Retinal pigment epithelial cell (primary cell): ENCODE data around the gene DDI2.
A peak's percentile ranks its signal among the peaks of the same experiment; 100 is the strongest.
"Not testable (repeated sequence)": the region's sequence is repeated elsewhere in the genome, so short reads cannot be mapped to it uniquely, and the experiment has no call there.

Experiments used
- DNase-seq: peaks from one replicate; pipeline ENCODE4 v3.0.0-alpha.2; 2010; ENCODE audit warnings: low read depth
- H3K4me3 ChIP-seq: 2 replicates; pipeline ENCODE4 v1.5.1; 2011; ENCODE audit warnings: mild to moderate bottlenecking, low read length, control low read depth, moderate library complexity
- TF ChIP-seq, protein P1 (sequence below): conservative IDR thresholded peaks from 2 replicates; pipeline ENCODE4 v1.5.1; 2011; ENCODE audit warnings: low read depth, low read length, control low read depth, inconsistent platforms

The DDI2 gene

DNA sequence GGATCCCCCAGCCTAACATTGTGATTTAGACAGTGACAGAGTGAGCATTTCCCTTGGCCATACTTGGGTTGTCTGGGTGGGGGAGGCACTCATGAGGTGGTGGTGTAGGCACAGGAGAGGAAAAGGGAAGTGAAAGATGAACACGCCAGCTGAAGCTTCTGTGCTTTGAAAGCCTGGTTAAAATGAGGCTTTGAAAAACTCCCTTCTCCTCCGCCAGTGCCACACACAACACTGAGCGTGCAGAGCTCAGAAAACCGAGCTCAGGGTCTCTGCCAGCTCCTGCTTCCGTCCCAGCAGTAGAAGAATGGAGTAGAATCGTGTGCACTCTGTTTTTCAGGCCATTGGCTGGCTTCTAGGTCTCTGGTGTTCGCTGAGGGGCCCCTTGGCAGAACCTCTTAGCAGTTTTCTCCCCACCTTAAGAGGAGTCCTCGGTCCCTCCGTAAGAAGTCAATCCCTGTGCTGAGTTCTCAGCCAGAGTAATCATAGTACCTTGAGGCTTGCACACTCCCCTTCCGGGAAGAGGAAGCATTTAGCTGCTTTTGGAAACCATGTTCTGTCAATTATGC is 79.8 kb downstream of the DDI2 start:
- H3K4me3 ChIP-seq = no peak overlapping the region
- DNase-seq = no peak
- TF ChIP-seq, protein P1, sequence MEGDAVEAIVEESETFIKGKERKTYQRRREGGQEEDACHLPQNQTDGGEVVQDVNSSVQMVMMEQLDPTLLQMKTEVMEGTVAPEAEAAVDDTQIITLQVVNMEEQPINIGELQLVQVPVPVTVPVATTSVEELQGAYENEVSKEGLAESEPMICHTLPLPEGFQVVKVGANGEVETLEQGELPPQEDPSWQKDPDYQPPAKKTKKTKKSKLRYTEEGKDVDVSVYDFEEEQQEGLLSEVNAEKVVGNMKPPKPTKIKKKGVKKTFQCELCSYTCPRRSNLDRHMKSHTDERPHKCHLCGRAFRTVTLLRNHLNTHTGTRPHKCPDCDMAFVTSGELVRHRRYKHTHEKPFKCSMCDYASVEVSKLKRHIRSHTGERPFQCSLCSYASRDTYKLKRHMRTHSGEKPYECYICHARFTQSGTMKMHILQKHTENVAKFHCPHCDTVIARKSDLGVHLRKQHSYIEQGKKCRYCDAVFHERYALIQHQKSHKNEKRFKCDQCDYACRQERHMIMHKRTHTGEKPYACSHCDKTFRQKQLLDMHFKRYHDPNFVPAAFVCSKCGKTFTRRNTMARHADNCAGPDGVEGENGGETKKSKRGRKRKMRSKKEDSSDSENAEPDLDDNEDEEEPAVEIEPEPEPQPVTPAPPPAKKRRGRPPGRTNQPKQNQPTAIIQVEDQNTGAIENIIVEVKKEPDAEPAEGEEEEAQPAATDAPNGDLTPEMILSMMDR = no peak

DNA sequence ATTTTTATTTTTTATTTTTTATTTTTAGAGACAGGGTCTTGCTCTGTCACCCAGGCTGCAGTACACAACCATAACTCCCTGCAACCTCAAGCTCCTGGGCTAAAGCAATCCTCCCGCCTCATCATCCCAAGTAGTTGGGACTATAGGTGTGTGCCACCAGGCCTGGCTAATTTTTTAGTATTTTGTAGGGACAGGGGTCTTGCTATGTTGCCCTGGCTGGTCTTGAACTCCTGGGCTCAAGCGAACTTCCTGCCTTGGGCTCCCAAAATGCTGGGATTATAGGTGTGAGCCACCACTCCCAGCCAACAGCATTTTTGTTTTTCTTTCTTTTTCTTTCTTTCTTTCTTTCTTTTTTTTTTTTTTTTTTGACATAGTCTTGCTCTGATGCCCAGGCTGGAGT is 80.9 kb downstream of the DDI2 start:
- DNase-seq = no peak
- TF ChIP-seq, protein P1 = no peak
- no peak overlapping the region for H3K4me3 ChIP-seq

DNA sequence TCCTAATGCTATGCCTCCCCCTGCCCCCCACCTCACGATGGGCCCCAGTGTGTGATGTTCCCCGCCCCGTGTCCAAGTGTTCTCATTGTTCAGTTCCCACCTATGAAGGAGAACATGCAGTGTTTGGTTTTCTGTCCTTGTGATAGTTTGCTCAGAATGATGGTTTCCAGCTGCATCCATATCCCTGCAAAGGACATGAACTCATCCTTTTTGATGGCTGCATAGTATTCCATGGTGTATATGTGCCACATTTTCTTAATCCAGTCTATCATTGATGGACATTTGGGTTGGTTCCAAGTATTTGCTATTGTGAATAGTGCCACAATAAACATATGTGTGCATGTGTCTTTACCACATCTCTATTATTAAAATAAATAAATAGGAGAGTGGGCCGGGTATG is 82.1 kb downstream of the DDI2 start:
- DNase-seq, H3K4me3 ChIP-seq: not testable (repeated sequence)

DNA sequence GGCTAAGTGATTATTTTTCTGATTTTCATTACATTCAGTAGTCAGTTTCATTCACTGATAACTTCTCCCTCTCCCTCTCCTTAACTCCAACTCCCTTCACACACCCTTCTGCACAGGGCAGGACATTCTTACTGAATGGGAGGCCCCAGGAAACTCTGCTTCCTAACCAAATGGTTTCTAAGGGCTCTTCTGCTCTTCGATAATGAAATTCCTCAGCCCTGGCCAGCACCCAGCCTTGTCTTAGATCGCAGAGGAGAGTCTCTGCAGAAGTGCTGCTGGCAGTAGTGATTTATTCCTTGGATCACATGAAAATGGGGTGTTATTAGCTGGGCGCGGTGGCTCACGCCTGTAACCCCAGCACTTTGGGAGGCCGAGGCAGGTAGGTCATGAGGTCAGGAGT is 83.2 kb downstream of the DDI2 start:
- TF ChIP-seq, protein P1 = no peak
- no peak for DNase-seq
- H3K4me3 ChIP-seq = no peak overlapping the region

DNA sequence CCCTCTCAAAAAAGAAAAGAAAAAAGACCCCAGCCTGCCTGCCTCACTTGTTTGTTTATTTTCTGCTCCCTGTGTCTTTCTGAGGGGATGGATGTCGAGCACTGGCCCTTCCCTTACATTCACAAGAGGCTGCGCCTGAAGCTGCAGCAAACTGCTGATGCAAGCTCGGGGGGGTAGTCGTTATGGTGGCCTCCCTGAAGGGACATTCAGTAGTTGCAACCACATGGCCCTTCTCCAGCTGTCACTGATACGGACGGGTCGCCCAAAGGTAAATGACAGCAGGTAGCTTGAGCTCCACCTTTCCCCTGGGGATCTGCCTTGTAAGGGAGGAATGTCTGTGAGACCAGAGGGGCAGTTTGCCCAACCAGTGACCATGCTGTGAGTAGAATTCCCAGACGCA is 84.5 kb downstream of the DDI2 start:
- no peak for DNase-seq
- H3K4me3 ChIP-seq = no peak overlapping the region
- TF ChIP-seq, protein P1 = no peak

DNA sequence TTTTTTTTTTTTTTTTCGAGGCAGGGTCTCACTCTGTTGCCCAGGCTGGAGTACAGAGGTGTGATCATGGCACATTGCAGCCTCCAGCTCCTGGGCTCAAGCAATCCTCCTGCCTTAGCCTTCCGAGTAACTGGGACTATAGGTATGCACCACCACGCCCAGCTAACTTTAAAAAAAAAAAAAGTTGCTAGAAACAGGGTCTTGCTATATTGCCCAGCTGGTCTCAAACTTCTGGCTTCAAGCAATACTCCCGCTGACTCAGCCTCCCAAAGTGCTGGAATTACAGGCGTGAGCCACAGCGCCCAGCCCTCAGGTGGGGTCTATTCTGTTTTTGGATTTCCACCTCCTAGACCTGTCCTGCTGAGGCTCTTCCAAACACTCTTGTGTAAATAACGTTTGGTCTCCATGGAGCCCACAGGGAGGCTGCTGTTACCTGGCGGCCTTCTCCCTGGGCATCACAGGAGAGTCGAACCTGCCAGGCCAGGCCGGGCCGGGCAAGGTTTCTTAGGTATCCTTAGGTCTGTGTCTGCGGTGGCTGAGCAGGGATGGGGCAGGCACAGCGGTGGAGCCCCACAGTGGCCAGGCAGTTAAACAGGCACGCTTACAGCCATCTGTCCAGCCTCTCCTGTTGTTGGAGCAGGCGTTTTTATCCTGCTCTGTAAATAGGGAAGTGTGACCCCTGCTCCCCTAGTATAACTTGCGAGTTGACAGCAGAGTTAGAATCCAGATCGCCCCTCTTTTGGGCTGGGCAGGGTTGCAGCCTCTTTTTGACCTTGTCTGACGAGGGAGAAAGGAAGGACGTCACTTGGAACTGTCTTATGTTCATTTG is 85.7 kb downstream of the DDI2 start:
- H3K4me3 ChIP-seq = no peak overlapping the region
- no peak for DNase-seq
- TF ChIP-seq, protein P1 = peak; percentile 50

DNA sequence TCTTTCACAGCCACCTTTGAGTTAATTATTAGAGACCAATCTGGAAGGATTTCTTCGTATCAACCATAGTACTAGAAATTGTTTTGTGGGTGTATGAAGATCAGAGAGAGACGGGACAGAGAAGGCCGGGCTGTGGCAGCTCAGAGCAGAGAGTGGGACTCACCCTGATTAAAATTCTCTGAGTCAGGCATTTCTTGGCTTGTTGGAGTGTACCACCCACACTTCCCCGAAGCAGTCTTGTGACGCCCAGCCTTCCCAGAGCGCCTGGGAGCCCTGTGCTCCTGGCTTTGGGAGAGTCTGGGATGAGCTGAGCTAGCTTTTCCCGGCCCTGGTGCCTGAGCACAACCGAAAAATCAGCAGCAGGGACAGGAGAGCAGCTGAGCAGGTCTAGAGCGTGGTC is 86.3 kb downstream of the DDI2 start:
- TF ChIP-seq, protein P1 = no peak
- DNase-seq = peak; percentile 94
- peak overlapping the region; percentile 14 for H3K4me3 ChIP-seq
